ENCODE results near the gene FNDC3A. TPM values are rescaled to one million over a fixed set of nuclear protein-coding genes. Genes with fewer than 3 reads are reported as not detected.

Gene FNDC3A
- total RNA-seq, 2 donors from 2014 or later = 23.8 to 38.2 TPM

GRCh38 chr13:49238621-49239020 lies 262.9 kb downstream of the FNDC3A start:
- H3K4me3 Mint-ChIP-seq = no peak overlapping the region
- H3K9me3 Mint-ChIP-seq = no peaks in the 10 kb centered on the region
- H3K4me1 Mint-ChIP-seq = no peaks in the 10 kb centered on the region
- H3K27ac Mint-ChIP-seq = no peak overlapping the region
- ATAC-seq (replicated peaks) = no peak
- H3K27me3 Mint-ChIP-seq = no peaks in the 10 kb centered on the region
- H3K36me3 Mint-ChIP-seq (ENCODE audit: low read depth) = no peaks in the 10 kb centered on the region

- ATAC-seq (replicated peaks) = peak; percentile 74
- H3K9me3 Mint-ChIP-seq = no peaks in the 10 kb centered on the region
- no peaks in the 10 kb centered on the region for H3K36me3 Mint-ChIP-seq (ENCODE audit: low read depth)
- H3K4me3 Mint-ChIP-seq = no peak overlapping the region
- no peaks in the 10 kb centered on the region for H3K27me3 Mint-ChIP-seq
- H3K4me1 Mint-ChIP-seq = no peaks in the 10 kb centered on the region
- no peak overlapping the region for H3K27ac Mint-ChIP-seq
Measured at GRCh38 chr13:49240017-49240416, 264.3 kb downstream of the FNDC3A start.

GRCh38 chr13:49241296-49241695 lies 265.6 kb downstream of the FNDC3A start:
- Mint-ChIP-seq H3K4me1 (no peaks in the 10 kb centered on the region), H3K27ac (no peak overlapping the region), H3K4me3 (no peak overlapping the region), H3K9me3 (no peaks in the 10 kb centered on the region), H3K27me3 (no peaks in the 10 kb centered on the region), H3K36me3 (ENCODE audit: low read depth) (no peaks in the 10 kb centered on the region)
- ATAC-seq (replicated peaks) = no peak

GRCh38 chr13:49245101-49245500 lies 269.4 kb downstream of the FNDC3A start:
- Mint-ChIP-seq H3K4me1 (peaks cover 7% of the 10 kb centered on the region), H3K27ac (no peak overlapping the region), H3K4me3 (no peak overlapping the region), H3K36me3 (ENCODE audit: low read depth) (peaks cover 13% of the 10 kb centered on the region), H3K9me3 (no peaks in the 10 kb centered on the region), H3K27me3 (no peaks in the 10 kb centered on the region)
- ATAC-seq (replicated peaks) = no peak

GRCh38 chr13:49246850-49247642 lies 271.3 kb downstream of the FNDC3A start:
- H3K4me3 Mint-ChIP-seq = peak overlapping the region; percentile 96
- H3K27ac Mint-ChIP-seq = peak overlapping the region; percentile 96
- H3K36me3 Mint-ChIP-seq (ENCODE audit: low read depth) = peaks cover 22% of the 10 kb centered on the region
- no peaks in the 10 kb centered on the region for H3K27me3 Mint-ChIP-seq
- H3K9me3 Mint-ChIP-seq = no peaks in the 10 kb centered on the region
- peaks cover 11% of the 10 kb centered on the region for H3K4me1 Mint-ChIP-seq
- ATAC-seq (replicated peaks) = peak; percentile 56

GRCh38 chr13:49247643-49248621 lies 272.2 kb downstream of the FNDC3A start, which contains the start of gene CDADC1:
TSS of gene CDADC1 (plus strand) at chr13:49247925. CDS start at chr13:49248038, 113 bp downstream.
- Mint-ChIP-seq H3K4me3 (peak within 1 kb of the TSS; percentile 96), H3K36me3 (ENCODE audit: low read depth) (peaks cover 22% of the 10 kb centered on the region), H3K27me3 (no peaks in the 10 kb centered on the region), H3K9me3 (no peaks in the 10 kb centered on the region), H3K27ac (peak within 1 kb of the TSS; percentile 96), H3K4me1 (peaks cover 11% of the 10 kb centered on the region)
- ATAC-seq (replicated peaks) = peak; percentile 98

GRCh38 chr13:49248622-49249002 lies 272.9 kb downstream of the FNDC3A start:
- Mint-ChIP-seq H3K27me3 (no peaks in the 10 kb centered on the region), H3K4me3 (peak overlapping the region; percentile 96), H3K27ac (peak overlapping the region; percentile 96), H3K36me3 (ENCODE audit: low read depth) (peaks cover 22% of the 10 kb centered on the region), H3K4me1 (peaks cover 15% of the 10 kb centered on the region), H3K9me3 (no peaks in the 10 kb centered on the region)
- no peak for ATAC-seq (replicated peaks)

- Mint-ChIP-seq H3K27me3 (no peaks in the 10 kb centered on the region), H3K27ac (no peak overlapping the region), H3K36me3 (ENCODE audit: low read depth) (peaks cover 43% of the 10 kb centered on the region), H3K4me3 (no peak overlapping the region), H3K9me3 (no peaks in the 10 kb centered on the region), H3K4me1 (peaks cover 27% of the 10 kb centered on the region)
- ATAC-seq (replicated peaks) = no peak
Measured at GRCh38 chr13:49251326-49251725, 275.6 kb downstream of the FNDC3A start.

GRCh38 chr13:49253310-49253709 lies 277.6 kb downstream of the FNDC3A start:
- peak; percentile 28 for ATAC-seq (replicated peaks)
- Mint-ChIP-seq H3K9me3 (no peaks in the 10 kb centered on the region), H3K27me3 (no peaks in the 10 kb centered on the region), H3K27ac (peak overlapping the region; percentile 66), H3K4me1 (peaks cover 27% of the 10 kb centered on the region), H3K4me3 (no peak overlapping the region), H3K36me3 (ENCODE audit: low read depth) (peaks cover 54% of the 10 kb centered on the region)

GRCh38 chr13:49254007-49254406 lies 278.3 kb downstream of the FNDC3A start:
- peaks cover 27% of the 10 kb centered on the region for H3K4me1 Mint-ChIP-seq
- no peaks in the 10 kb centered on the region for H3K9me3 Mint-ChIP-seq
- peak overlapping the region; percentile 11 for H3K27ac Mint-ChIP-seq
- no peak for ATAC-seq (replicated peaks)
- H3K4me3 Mint-ChIP-seq = no peak overlapping the region
- H3K36me3 Mint-ChIP-seq (ENCODE audit: low read depth) = peaks cover 52% of the 10 kb centered on the region
- H3K27me3 Mint-ChIP-seq = no peaks in the 10 kb centered on the region

GRCh38 chr13:49256841-49257240 lies 281.1 kb downstream of the FNDC3A start:
- ATAC-seq (replicated peaks) = no peak
- Mint-ChIP-seq H3K9me3 (no peaks in the 10 kb centered on the region), H3K27me3 (no peaks in the 10 kb centered on the region), H3K4me3 (peak overlapping the region; percentile 73), H3K27ac (no peak overlapping the region), H3K4me1 (peaks cover 21% of the 10 kb centered on the region), H3K36me3 (ENCODE audit: low read depth) (peaks cover 59% of the 10 kb centered on the region)

GRCh38 chr13:49258089-49258796 lies 282.5 kb downstream of the FNDC3A start:
- Mint-ChIP-seq H3K27me3 (no peaks in the 10 kb centered on the region), H3K27ac (peak overlapping the region; percentile 89), H3K4me3 (peak overlapping the region; percentile 73), H3K36me3 (ENCODE audit: low read depth) (peaks cover 67% of the 10 kb centered on the region), H3K9me3 (no peaks in the 10 kb centered on the region), H3K4me1 (peaks cover 19% of the 10 kb centered on the region)
- peak; percentile 32 for ATAC-seq (replicated peaks)
